ENCODE measurements around the gene ZFP57. TPM values are rescaled to one million over a fixed set of nuclear protein-coding genes. Genes with fewer than 3 reads are reported as not detected.
A peak's percentile ranks its signal among the peaks of the same experiment; 100 is the strongest.

ZFP57 gene
- total and polyA plus RNA-seq, 2 of the 13 experiments (the other 11 are each of a cell fraction or from before 2014, with no cell fraction given), result not detected

DNA sequence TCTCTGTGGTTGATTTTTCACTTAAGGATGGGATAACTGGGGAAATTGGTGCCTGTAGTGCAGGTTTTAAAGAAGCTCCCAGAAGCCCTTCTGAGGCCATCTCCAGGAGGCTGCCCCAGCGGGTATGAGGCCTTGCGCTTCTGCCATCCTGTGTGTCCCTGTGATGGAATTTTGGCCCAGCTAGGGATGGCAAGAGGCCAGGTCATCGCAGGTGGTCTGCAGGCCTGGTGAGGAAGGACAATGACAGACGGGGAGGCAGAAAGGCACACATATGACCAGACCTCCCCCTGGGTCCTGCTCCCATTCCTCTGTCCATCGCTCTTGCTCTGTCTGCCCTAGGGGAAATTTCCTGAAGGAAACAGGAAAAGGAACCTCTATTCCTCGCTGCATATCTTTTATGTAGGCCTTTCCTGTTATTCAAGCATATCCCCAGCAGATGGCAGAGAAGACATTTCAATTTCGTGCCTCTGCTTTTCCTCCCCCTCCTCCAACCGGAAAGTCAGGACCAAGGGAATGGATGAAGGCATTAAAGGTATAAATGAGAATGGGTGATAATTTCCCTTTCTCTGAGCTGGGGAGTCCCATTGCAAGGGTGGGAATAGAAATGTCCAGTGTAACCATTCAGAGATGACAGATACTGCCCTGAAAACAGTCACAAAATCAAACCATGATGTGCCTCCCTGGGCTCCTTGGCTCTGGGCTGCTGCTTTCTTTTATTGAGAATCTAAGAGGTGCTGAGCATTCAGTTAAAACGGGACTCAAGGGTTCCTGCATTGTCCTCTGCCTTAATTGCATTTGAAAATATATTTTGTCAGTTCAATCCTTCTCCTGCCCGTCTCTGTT lies 24.7 kb upstream of the ZFP57 start (continued):
- TF ChIP-seq ZNF503 (CRISPR knock-in tag; IDR thresholded peaks at IDR 0.05) (no peak), ZNF292 (CRISPR knock-in tag; IDR thresholded peaks at IDR 0.05; ENCODE audit: borderline replicate concordance, low read depth) (no peak), TBX2 (CRISPR knock-in tag; IDR thresholded peaks at IDR 0.05; ENCODE audit: borderline replicate concordance) (no peak), ISL2 (CRISPR knock-in tag; IDR thresholded peaks at IDR 0.05) (no peak), ZBTB20 (CRISPR knock-in tag; IDR thresholded peaks at IDR 0.05; ENCODE audit: borderline replicate concordance, low read depth) (no peak), RAD21 (CRISPR knock-in tag; IDR thresholded peaks at IDR 0.05) (peak; percentile 74), ZNF607 (CRISPR knock-in tag; IDR thresholded peaks at IDR 0.05; ENCODE audit: borderline replicate concordance) (no peak), ZNF142 (CRISPR knock-in tag; IDR thresholded peaks at IDR 0.05) (no peak), ZNF780A (CRISPR knock-in tag; IDR thresholded peaks at IDR 0.05) (no peak), CAMTA2 (CRISPR knock-in tag; IDR thresholded peaks at IDR 0.05; ENCODE audit: borderline replicate concordance) (no peak), ZC3H13 (CRISPR knock-in tag; IDR thresholded peaks at IDR 0.05) (no peak)
- TF ChIP-seq, protein P1, sequence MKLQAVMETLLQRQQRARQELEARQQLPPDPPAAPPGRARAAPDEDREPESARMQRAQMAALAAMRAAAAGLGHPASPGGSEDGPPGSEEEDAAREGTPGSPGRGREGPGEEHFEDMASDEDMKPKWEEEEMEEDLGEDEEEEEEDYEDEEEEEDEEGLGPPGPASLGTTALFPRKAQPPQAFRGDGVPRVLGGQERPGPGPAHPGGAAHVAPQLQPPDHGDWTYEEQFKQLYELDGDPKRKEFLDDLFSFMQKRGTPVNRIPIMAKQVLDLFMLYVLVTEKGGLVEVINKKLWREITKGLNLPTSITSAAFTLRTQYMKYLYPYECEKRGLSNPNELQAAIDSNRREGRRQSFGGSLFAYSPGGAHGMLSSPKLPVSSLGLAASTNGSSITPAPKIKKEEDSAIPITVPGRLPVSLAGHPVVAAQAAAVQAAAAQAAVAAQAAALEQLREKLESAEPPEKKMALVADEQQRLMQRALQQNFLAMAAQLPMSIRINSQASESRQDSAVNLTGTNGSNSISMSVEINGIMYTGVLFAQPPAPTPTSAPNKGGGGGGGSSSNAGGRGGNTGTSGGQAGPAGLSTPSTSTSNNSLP (IDR thresholded peaks at IDR 0.05; ENCODE audit: low read depth, low read length), result 0 out of 2 replicates have a peak, but pooled peaks have one; percentile 24
- TF ChIP-seq, protein P2, sequence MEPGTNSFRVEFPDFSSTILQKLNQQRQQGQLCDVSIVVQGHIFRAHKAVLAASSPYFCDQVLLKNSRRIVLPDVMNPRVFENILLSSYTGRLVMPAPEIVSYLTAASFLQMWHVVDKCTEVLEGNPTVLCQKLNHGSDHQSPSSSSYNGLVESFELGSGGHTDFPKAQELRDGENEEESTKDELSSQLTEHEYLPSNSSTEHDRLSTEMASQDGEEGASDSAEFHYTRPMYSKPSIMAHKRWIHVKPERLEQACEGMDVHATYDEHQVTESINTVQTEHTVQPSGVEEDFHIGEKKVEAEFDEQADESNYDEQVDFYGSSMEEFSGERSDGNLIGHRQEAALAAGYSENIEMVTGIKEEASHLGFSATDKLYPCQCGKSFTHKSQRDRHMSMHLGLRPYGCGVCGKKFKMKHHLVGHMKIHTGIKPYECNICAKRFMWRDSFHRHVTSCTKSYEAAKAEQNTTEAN (CRISPR knock-in tag; conservative IDR thresholded peaks at IDR 0.05), result no peak
- TF ChIP-seq, protein P3, sequence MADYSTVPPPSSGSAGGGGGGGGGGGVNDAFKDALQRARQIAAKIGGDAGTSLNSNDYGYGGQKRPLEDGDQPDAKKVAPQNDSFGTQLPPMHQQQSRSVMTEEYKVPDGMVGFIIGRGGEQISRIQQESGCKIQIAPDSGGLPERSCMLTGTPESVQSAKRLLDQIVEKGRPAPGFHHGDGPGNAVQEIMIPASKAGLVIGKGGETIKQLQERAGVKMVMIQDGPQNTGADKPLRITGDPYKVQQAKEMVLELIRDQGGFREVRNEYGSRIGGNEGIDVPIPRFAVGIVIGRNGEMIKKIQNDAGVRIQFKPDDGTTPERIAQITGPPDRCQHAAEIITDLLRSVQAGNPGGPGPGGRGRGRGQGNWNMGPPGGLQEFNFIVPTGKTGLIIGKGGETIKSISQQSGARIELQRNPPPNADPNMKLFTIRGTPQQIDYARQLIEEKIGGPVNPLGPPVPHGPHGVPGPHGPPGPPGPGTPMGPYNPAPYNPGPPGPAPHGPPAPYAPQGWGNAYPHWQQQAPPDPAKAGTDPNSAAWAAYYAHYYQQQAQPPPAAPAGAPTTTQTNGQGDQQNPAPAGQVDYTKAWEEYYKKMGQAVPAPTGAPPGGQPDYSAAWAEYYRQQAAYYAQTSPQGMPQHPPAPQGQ (CRISPR knock-in tag; IDR thresholded peaks at IDR 0.05; ENCODE audit: borderline replicate concordance), result no peak
